NCI-H1092 (cell line): ENCODE measurements around the gene SAMD5.

Experiments used
- DNase-seq: peaks from one replicate; lab custom pipeline; 2025; lab: John Stamatoyannopoulos, UW

SAMD5 gene

DNA sequence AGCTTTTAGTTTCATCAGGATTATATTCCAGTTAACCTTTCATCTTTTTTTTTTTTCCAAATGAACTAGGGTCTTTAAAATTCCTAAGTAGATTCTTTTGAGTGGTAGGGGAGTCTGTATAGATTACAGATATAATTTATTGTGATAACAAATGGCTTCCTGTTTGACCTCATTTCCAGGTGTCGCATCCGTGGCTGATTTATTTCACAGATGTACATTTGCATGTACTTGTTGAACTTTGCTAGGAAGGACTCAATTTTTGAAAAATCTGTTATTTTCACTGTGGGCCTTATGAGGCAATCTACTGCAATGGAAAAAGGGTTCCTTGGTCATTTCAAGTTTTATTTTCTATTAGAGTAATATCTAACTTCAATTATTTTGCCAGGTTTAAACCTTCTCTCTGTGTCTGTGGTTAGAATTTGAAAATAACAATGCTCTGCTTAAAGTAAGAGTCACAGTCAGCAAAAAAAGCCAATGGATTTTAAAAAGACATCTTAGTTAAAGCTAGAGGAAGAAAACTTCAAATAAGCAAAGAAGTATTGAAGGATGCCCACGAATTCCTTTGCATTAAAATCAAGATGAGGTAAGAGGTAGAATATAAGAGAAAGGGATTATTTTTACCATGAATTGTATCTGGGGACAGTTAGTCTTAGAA, 57.9 kb downstream of the SAMD5 start:
- DNase-seq: no peak

DNA sequence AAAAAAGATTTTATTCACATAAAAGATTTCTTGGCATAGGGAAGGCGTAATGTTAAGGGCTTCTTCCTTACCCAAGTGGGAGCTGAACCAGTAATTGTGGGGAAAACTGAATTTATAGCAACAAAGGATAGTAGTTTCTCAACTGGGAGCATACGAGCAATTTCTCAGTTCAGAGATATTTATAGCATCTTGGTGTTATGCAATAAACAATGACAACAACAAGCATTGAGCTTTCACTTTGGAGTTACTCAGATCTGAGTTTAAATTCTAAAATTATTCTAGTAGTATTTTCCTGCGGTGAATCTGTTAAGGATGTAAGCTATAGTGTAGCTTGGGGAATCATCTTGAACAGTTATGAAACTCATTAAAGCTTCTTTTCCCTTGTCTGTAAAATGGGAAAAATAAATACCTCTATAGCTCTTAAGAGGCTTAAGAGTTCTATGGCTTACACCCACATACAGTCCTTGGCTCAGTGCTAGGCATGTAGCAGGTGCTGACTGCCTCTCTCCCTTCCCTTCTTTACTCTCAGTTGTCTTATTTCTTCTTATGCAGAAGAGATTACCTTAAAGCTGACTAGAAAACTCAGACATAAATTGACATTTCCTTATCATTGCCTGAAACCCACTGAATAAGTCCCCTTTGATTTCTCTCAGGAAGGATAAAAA, 58.8 kb downstream of the SAMD5 start:
- DNase-seq: no peak

DNA sequence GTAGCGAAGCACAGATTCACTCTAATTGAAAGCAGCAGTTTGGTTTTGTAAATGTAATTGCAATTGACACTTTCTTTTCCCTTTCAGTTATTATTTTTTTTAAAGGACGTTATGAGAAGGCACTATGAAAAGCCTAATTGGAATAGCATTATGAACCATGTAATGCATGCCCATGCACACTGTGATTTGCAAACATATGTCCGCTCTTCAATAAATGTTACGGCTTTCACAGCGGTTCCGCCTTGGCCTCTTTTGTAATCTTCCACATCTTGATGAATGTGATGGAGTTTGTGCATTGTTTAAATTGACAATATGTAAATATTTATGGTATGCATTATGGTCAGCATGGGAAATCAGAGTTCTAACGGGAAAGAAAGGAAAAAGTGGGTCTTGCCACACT, 61.3 kb downstream of the SAMD5 start:
- DNase-seq: no peak

DNA sequence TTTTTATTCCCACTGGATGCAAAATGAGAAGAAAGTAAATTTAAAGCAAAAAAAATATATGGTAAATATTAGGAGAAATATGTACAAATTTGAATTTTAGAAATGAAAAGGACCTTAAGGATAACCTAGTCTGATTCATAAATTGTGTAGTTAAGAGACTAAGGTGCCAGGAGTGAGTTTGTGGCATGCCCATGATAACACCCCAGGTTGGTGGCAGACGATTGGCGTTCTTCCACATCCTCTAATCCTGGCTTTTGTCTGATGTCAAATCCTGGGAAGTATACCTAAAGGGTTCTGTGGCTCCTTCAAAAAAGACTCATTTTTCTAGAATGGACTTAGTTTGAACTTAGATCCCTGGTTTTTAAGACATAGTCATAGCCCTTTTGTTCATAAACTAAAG, 62.2 kb downstream of the SAMD5 start:
- DNase-seq: no peak

DNA sequence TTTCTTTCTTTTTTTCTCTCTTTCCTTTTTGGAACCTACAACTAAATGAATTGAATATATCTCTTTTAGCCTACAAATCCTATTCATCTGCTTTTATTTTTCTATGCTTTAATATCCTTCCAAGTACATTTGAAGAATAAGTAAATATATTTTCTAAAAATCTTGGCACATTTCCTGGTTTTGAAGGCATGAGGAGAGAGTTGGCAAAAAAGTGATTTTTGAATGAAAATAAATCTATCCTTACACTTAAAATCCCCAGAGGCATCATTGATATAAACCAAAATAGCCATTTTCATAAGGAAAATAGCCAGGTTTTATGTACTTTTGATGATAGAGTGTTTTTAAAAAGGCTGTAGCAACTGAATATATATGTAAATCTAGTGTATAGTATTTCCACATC, 69.0 kb downstream of the SAMD5 start:
- DNase-seq: no peak

- DNase-seq: no peak
Observed at GRCh38 chr6:147578159-147578558, 69.7 kb downstream of the SAMD5 start.

GRCh38 chr6:147578883-147579282, 70.4 kb downstream of the SAMD5 start:
- DNase-seq: no peak

GRCh38 chr6:147579667-147580066, 71.2 kb downstream of the SAMD5 start:
- no peak for DNase-seq

DNA sequence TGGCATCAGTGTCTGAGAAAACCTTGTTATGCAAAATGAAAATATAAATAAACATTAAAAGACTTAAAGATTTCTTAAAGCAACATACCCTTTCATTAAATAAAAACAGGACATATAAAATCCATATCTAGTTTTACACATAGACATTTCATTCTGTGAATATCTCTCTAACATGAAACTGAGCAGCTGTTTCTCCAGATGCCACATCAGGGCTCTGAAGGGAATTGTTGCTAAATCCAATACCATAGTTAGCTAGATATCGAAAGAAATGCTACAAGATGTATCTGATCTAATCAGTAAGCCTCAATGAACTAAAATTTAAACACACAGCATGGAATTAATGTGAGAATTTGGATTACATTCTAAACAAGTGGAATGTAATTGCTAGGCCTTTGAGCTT, 74.5 kb downstream of the SAMD5 start:
- DNase-seq: no peak

DNA sequence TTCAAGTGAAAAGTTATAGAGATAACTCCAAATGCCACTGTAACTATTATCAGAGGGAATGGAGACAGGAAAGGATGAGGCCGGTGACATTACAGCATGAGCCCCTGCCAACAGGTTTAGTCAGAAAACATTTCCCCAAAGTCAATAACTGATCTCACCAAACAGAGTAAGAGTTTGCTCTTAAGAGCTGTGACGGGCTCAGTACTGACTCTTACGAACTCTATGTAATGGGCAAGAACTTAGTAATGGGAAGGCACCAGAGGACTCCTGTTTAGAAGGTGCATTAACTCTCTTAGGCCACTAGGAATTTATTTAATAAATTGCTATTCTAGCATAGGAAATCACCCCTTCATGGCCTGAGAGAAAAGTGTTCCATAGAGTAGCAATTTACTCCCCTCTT, 76.8 kb downstream of the SAMD5 start:
- DNase-seq: no peak

GRCh38 chr6:147586044-147586443, 77.6 kb downstream of the SAMD5 start:
- DNase-seq: peak; percentile 2

DNA sequence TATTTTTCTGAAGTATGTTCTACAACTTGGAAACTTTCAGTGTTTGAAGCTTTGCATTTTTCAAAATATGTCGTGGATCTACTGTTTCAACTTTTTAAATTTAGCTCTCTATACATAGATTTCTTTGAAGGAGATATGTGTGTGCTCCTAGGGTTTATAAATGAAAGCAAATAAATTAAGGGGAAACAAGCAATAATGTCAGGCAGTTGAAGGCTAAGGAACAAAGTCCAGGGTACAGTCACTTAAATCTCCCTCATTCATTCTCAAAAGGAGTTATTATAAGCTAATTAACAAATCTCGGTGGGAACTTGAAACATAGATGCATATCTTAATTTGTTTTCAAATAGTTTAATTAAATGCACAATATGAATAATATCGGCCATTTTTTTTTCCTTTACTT, 79.4 kb downstream of the SAMD5 start:
- no peak for DNase-seq

- DNase-seq: no peak
Observed at GRCh38 chr6:147588469-147588868, 80.0 kb downstream of the SAMD5 start.

- no peak for DNase-seq
Observed at GRCh38 chr6:147589739-147590250, 81.3 kb downstream of the SAMD5 start.

- DNase-seq: no peak
Observed at GRCh38 chr6:147595961-147596360, 87.5 kb downstream of the SAMD5 start.

DNA sequence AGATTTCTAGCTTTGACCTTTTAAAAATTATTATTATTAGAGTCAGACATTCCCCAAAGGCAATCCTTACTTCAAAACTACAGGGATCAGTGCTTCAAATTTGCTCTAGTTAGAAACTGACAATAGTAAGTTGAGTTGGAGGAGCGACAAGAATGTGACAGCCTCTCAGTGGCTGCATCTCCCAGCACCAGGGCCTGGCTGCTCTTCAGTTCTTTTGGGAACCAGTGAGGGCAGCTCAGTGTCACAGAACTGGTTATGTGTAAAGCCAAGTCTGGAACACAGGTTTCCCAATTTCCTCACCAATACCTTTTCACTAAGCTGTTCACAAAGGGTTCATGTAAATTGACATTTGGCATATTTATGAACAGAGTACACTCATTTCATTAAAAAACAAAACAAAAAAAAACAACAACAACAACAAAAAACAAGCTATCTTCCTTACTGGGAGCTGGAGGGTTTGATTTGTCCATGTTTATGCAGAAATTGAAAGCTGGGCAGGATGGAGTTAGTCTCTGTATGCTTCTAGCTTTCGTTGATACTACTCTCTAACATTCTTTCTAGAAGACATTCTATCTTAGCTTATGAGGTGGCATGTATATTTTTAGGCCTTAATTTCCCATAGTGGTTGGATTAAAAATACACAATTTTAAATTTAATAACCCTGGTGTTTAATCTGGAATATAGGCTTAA, 95.0 kb downstream of the SAMD5 start:
- no peak for DNase-seq

GRCh38 chr6:147604373-147604772, 95.9 kb downstream of the SAMD5 start:
- no peak for DNase-seq

GRCh38 chr6:147611992-147612391, 103.5 kb downstream of the SAMD5 start:
- no peak for DNase-seq

- no peak for DNase-seq
Observed at GRCh38 chr6:147614501-147614900, 106.0 kb downstream of the SAMD5 start.

DNA sequence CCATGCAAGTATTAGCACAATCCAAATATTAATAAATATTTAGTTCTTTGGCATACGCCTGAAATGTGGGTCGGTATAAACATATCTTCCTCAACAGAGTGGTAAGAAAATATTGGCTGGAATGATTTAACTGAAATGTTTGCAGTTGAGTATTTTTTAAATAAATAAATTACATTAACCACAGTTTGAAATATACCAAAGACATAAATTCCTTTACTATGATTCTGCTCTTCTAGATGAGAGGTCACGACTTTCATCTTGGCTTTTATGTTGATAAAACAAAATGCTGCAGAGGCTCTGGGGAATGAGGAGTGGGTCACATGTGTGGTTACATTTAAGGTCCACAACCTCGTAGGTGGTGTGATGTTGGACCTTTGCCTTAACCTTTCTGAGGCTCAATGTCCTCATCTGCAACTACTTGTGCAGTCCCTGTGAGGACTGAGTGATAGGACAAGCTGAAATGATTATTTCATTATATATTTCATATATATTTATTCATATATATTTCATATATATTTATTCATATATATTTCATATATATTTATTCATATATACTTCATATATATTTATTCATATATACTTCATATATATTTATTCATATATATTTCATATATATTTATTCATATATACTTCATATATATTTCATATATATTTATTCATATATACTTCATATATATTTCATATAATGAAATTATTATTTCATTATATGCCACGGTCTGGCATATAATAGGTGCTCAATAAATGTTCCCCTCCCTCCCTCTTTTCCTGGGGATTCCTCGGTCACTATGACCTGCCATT, 107.4 kb downstream of the SAMD5 start:
- no peak for DNase-seq

DNA sequence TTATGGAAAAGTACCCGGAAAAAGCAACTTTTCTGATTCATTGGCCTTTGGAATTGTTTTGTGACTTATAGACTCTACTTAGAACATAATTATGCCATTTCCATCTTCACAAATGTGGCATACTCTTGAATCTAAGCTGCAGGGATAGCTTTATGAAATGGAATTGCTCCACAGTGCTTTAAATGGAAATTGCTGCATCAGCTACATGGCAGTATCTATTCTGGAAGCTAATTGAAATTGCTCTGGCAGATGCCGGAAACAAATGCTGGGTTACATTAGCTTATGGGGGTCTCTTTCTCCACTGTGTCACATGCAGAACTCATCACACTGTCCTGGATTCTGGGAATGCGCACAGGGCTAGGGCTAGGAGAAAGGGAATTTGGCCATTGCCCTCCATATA, 108.9 kb downstream of the SAMD5 start:
- DNase-seq: no peak

GRCh38 chr6:147618457-147618856, 110.0 kb downstream of the SAMD5 start:
- DNase-seq: no peak
